CD8-positive, alpha-beta memory T cell (primary cell): ENCODE data around the gene BACH2. TPM values are rescaled to one million over a fixed set of nuclear protein-coding genes. Genes with fewer than 3 reads are reported as not detected.

Experiments used
- CTCF ChIA-PET: fragments of 350-600 bp; sonication (Branson Sonifier 250); formaldehyde crosslinking; loops from one replicate; lab custom pipeline; 2021; ENCODE audit warnings: antibody characterized with exemption; lab: Charles Lee
- POLR2A ChIA-PET: fragments of 350-600 bp; sonication (Branson Sonifier 250); formaldehyde crosslinking; loops from one replicate; lab custom pipeline; 2021; ENCODE audit warnings: antibody characterized with exemption; lab: Charles Lee
- DNase-seq, 5 donors: peaks; one replicate each; pipeline versions ENCODE4 v3.0.0 to v3.0.0-alpha.2; 2020 to 2022; ENCODE audit warnings: mixed read lengths in 1 of 5
- H3K27ac ChIP-seq: one replicate; pipeline ENCODE4 v1.7.0; 2013; ENCODE audit warnings: low read depth, mild to moderate bottlenecking, low read length, moderate library complexity
- H3K27me3 ChIP-seq: 2 replicates; pipeline ENCODE4 v1.7.0; 2013; ENCODE audit warnings: low read length, mild to moderate bottlenecking; ENCODE audit not compliant: insufficient read depth, poor library complexity, severe bottlenecking
- H3K36me3 ChIP-seq: 2 replicates; pipeline ENCODE4 v1.7.0; 2013; ENCODE audit warnings: mild to moderate bottlenecking, low read length, moderate library complexity; ENCODE audit not compliant: insufficient read depth
- H3K4me1 ChIP-seq: 2 replicates; pipeline ENCODE4 v1.7.0; 2013; ENCODE audit warnings: mild to moderate bottlenecking, low read length, moderate library complexity; ENCODE audit not compliant: insufficient read depth
- H3K4me3 ChIP-seq: 2 replicates; pipeline ENCODE4 v1.7.0; 2013; ENCODE audit warnings: mild to moderate bottlenecking, low read length
- H3K9me3 ChIP-seq: 2 replicates; pipeline ENCODE4 v1.7.0; 2013; ENCODE audit warnings: mild to moderate bottlenecking, low read length
- H3K27ac Mint-ChIP-seq, 8 donors: one replicate each; pipeline ENCODE4 v1.8.0; 2020 to 2021; ENCODE audit warnings: mixed read lengths in 8 of 8, mild to moderate bottlenecking in 6 of 8, inconsistent platforms in 3 of 8, moderate library complexity in 3 of 8
- H3K27me3 Mint-ChIP-seq, 2 donors: one replicate each; pipeline ENCODE4 v1.8.0; 2020 to 2021; ENCODE audit warnings: mixed read lengths in 2 of 2, mild to moderate bottlenecking in 1 of 2, moderate library complexity in 1 of 2
- H3K36me3 Mint-ChIP-seq, 3 donors: one replicate each; pipeline ENCODE4 v1.8.0; 2020 to 2021; ENCODE audit warnings: mixed read lengths in 3 of 3, inconsistent platforms in 1 of 3, mild to moderate bottlenecking in 1 of 3
- H3K4me1 Mint-ChIP-seq, 3 donors: one replicate each; pipeline ENCODE4 v1.8.0; 2020 to 2021; ENCODE audit warnings: mixed read lengths in 3 of 3, inconsistent platforms in 1 of 3, mild to moderate bottlenecking in 1 of 3
- H3K4me3 Mint-ChIP-seq, 7 donors: one replicate each; pipeline ENCODE4 v1.8.0; 2020 to 2021; ENCODE audit warnings: mixed read lengths in 7 of 7, mild to moderate bottlenecking in 6 of 7, moderate library complexity in 4 of 7, inconsistent platforms in 2 of 7
- H3K9me3 Mint-ChIP-seq, 5 donors: one replicate each; pipeline ENCODE4 v1.8.0; 2020 to 2022; ENCODE audit warnings: mixed read lengths in 5 of 5, mild to moderate bottlenecking in 3 of 5, moderate library complexity in 2 of 5, inconsistent platforms in 1 of 5
- polyA plus RNA-seq: library from polyadenylated mRNA; unstranded; fragments of 300-500 nt; fragmentation: Illumina TruSeq; gene quantifications from one replicate; pipeline ENCODE4 v1.2.3, GENCODE V29; 2021
- total RNA-seq, 2 experiments: library from RNA; stranded (reverse); gene quantifications; one replicate each; pipeline ENCODE4 v1.2.3, GENCODE V29; 2021

BACH2 gene
- total and polyA plus RNA-seq, 3 experiments from 2014 or later: 7.4 to 41.8 (median 39.9) TPM

- H3K4me3 Mint-ChIP-seq: no peak overlapping the region
- H3K36me3 Mint-ChIP-seq: peaks cover 5 to 12% (median 6%) of the 10 kb centered on the region in 3 donors
- peaks cover 7 to 20% (median 9%) of the 10 kb centered on the region in 3 donors for H3K4me1 Mint-ChIP-seq
- POLR2A ChIA-PET: interaction anchor here (0.7 kb wide), 1 partner anchor 274 kb away, joined by 4 read pairs; no protein-coding TSS in a partner anchor
- H3K27me3 ChIP-seq: no peaks in the 10 kb centered on the region
- no peaks in the 10 kb centered on the region for H3K36me3 ChIP-seq
- H3K4me3 ChIP-seq: peak overlapping the region; percentile 28
- peaks cover 0 to 2% of the 10 kb centered on the region in 2 donors for H3K27me3 Mint-ChIP-seq
- DNase-seq: peak in 1 of 5 donors; percentile 73
- CTCF ChIA-PET: no interaction called here
- H3K27ac Mint-ChIP-seq: no peak overlapping the region
- H3K9me3 Mint-ChIP-seq: peaks cover 0 to 12% (median 10%) of the 10 kb centered on the region in 5 donors
- H3K4me1 ChIP-seq: peaks cover 81% of the 10 kb centered on the region
- no peaks in the 10 kb centered on the region for H3K9me3 ChIP-seq
- peak overlapping the region; percentile 38 for H3K27ac ChIP-seq
These were observed 77.8 kb downstream of the BACH2 start for GRCh38 chr6:90218959-90219208.

DNA sequence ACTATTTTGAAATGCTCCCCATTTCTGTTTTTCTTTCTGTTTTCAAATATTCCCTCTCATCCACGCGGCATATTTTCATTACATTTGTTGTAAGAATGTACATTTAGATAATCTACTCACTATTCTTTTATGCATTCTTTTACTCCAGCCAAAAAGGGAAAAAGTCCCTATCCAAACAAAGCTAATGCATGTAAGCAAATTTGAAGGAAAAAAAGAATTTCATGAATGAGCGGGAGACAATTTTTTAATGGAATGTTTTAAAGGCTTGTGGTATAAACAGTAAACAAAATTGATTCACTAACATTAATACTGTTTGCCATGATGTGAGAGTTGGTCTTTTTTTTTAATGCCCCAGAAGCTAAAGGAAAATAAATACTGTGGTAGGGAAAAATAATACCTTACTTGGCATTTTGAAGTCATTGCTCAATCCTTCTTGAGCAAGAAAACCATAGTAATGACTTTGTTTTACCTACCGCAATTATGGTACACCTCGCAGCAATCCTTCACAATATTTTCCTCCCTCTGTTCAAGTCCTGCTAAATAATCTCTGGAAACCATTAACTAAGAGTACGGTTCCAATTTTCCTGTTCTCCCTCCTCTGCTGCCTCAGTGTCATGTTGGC, 79.0 kb downstream of the BACH2 start:
- H3K36me3 Mint-ChIP-seq: peaks cover 0 to 2% (median 2%) of the 10 kb centered on the region in 3 donors
- ChIA-PET POLR2A (interaction anchor here (0.9 kb wide), 1 partner anchor 77 kb away, joined by 3 read pairs; no protein-coding TSS in a partner anchor), CTCF (interaction anchor here (1.2 to 1.3 kb wide), 2 partner anchors 56 to 78 kb away, joined by 4 read pairs; no protein-coding TSS in a partner anchor)
- H3K27ac Mint-ChIP-seq: peak overlapping the region in 1 of 8 donors; percentile 15
- DNase-seq: no peak
- peaks cover 0 to 2% of the 10 kb centered on the region in 2 donors for H3K27me3 Mint-ChIP-seq
- H3K9me3 Mint-ChIP-seq: peaks cover 0 to 5% (median 2%) of the 10 kb centered on the region in 5 donors
- Histone ChIP-seq H3K27me3 (no peaks in the 10 kb centered on the region), H3K4me1 (peaks cover 88% of the 10 kb centered on the region), H3K9me3 (no peaks in the 10 kb centered on the region), H3K27ac (peak overlapping the region; percentile 38), H3K36me3 (no peaks in the 10 kb centered on the region), H3K4me3 (no peak overlapping the region)
- H3K4me1 Mint-ChIP-seq: peaks cover 13 to 23% (median 14%) of the 10 kb centered on the region in 3 donors
- no peak overlapping the region for H3K4me3 Mint-ChIP-seq

DNA sequence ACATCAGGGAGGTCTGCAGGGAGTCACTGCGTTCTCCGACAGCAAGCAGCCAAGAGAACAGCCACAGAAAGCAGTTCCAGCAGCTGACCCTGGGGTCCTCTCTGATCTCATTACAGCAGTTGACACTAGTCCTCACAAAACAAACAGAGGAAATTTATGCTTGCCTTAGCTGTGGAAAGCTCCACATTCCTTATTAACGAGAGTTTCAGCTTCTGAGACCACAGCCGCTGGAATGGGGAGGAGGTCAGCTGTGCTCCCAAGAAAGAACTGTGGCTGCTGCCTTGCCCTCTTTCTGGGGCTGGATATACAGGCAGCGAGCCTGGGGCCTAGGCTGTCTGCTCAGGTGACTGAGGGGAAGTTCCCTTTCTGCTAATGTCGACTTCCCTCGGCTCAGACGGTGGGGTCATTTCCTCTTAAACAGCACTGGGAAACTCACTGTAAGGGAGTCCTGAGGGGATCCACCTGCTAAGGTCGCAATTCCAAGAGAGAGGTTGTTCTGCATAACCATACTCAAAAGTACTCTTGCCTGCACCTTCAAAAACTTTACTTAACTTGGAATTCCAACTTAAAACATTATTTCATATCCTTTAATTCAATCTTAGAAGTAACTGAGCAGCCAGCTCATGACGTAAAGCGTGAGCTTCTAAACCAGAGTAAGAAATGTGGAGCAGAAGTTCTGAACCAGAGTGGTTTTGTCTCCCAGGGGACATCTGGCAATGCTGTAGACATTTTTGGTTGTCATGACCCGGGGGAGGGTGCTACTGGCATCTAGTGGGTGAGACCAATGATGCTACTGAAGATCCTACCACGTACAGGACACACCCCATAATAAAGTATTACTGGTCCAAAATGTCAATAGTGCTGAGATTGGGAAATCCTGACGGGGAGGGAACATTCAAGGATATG, 80.3 kb downstream of the BACH2 start:
- Histone ChIP-seq H3K36me3 (no peaks in the 10 kb centered on the region), H3K4me1 (peaks cover 94% of the 10 kb centered on the region), H3K27ac (no peak overlapping the region), H3K9me3 (no peaks in the 10 kb centered on the region), H3K27me3 (no peaks in the 10 kb centered on the region), H3K4me3 (no peak overlapping the region)
- H3K27me3 Mint-ChIP-seq: peaks cover 0 to 2% of the 10 kb centered on the region in 2 donors
- ChIA-PET POLR2A (interaction anchor here (0.9 kb wide), 1 partner anchor 78 kb away, joined by 3 read pairs; no protein-coding TSS in a partner anchor), CTCF (interaction anchor here (1.7 kb wide), 1 partner anchor 79 kb away, joined by 6 read pairs; no protein-coding TSS in a partner anchor)
- no peaks in the 10 kb centered on the region for H3K9me3 Mint-ChIP-seq
- peak overlapping the region in 1 of 7 donors; percentile 2 for H3K4me3 Mint-ChIP-seq
- DNase-seq: peak in 3 of 5 donors; percentile 26 to 70 (median 49)
- H3K4me1 Mint-ChIP-seq: peaks cover 14 to 23% (median 16%) of the 10 kb centered on the region in 3 donors
- H3K36me3 Mint-ChIP-seq: no peaks in the 10 kb centered on the region
- peak overlapping the region in 7 of 8 donors; percentile 64 to 83 (median 70) for H3K27ac Mint-ChIP-seq

GRCh38 chr6:90214966-90215365, 81.7 kb downstream of the BACH2 start:
- peak overlapping the region in 4 of 8 donors; percentile 36 to 70 (median 52) for H3K27ac Mint-ChIP-seq

DNA sequence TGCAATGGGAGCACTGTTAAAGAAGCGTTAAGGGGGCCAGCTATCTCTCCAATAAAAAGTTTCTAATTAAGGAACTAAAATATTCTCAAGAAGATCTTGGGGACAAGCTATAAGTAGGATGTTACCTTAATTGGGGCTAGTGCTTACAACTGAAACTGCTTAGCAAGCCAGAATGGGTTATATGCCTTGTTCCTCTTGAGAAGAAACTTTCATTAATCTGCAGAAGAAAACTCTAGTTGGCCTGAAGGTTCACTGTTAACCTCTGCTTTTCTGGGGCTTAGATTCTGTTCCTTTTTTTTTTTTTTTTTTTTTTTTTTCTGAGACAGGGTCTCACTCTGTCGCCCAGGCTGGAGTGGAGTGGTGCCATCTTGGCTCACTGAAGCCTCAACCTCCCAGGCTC, 82.2 kb downstream of the BACH2 start:
- Mint-ChIP-seq H3K4me1 (peaks cover 17 to 29% (median 18%) of the 10 kb centered on the region in 3 donors), H3K9me3 (no peaks in the 10 kb centered on the region), H3K36me3 (no peaks in the 10 kb centered on the region), H3K27me3 (peaks cover 0 to 2% of the 10 kb centered on the region in 2 donors), H3K4me3 (no peak overlapping the region), H3K27ac (peak overlapping the region in 1 of 8 donors; percentile 46)
- Histone ChIP-seq H3K4me1 (peaks cover 92% of the 10 kb centered on the region), H3K36me3 (no peaks in the 10 kb centered on the region), H3K27me3 (no peaks in the 10 kb centered on the region), H3K9me3 (no peaks in the 10 kb centered on the region), H3K27ac (no peak overlapping the region), H3K4me3 (no peak overlapping the region)
- CTCF ChIA-PET: interaction anchor here (1.2 kb wide), 1 partner anchor 262 kb away, joined by 3 read pairs; no protein-coding TSS in a partner anchor
- POLR2A ChIA-PET: interaction anchor here (1.1 kb wide), 1 partner anchor 49 kb away, joined by 21 read pairs; no protein-coding TSS in a partner anchor
- DNase-seq: no peak

More at GRCh38 chr6:90214966-90215365, 81.7 kb downstream of the BACH2 start:
- POLR2A ChIA-PET: interaction anchor here (1.1 kb wide), 1 partner anchor 48 kb away, joined by 21 read pairs; no protein-coding TSS in a partner anchor
- peaks cover 92% of the 10 kb centered on the region for H3K4me1 ChIP-seq
- Mint-ChIP-seq H3K9me3 (no peaks in the 10 kb centered on the region), H3K27me3 (peaks cover 0 to 2% of the 10 kb centered on the region in 2 donors), H3K4me3 (peak overlapping the region in 1 of 7 donors; percentile 24), H3K4me1 (peaks cover 14 to 25% (median 15%) of the 10 kb centered on the region in 3 donors), H3K36me3 (no peaks in the 10 kb centered on the region)
- no peak overlapping the region for H3K27ac ChIP-seq
- CTCF ChIA-PET: interaction anchor here (0.8 to 1.7 kb wide), 2 partner anchors 81 to 259 kb away, joined by 3 to 6 read pairs; no protein-coding TSS in a partner anchor
- H3K27me3 ChIP-seq: no peaks in the 10 kb centered on the region
- no peak overlapping the region for H3K4me3 ChIP-seq
- H3K36me3 ChIP-seq: no peaks in the 10 kb centered on the region
- no peak for DNase-seq
- H3K9me3 ChIP-seq: no peaks in the 10 kb centered on the region

GRCh38 chr6:90212274-90212673, 84.4 kb downstream of the BACH2 start:
- Histone ChIP-seq H3K9me3 (no peaks in the 10 kb centered on the region), H3K36me3 (no peaks in the 10 kb centered on the region), H3K27ac (no peak overlapping the region), H3K27me3 (no peaks in the 10 kb centered on the region), H3K4me1 (peaks cover 76% of the 10 kb centered on the region), H3K4me3 (no peak overlapping the region)
- H3K36me3 Mint-ChIP-seq: no peaks in the 10 kb centered on the region
- H3K27ac Mint-ChIP-seq: peak overlapping the region in 4 of 8 donors; percentile 3 to 85 (median 58)
- no peaks in the 10 kb centered on the region for H3K9me3 Mint-ChIP-seq
- DNase-seq: no peak
- POLR2A ChIA-PET: no interaction called here
- peaks cover 0 to 2% of the 10 kb centered on the region in 2 donors for H3K27me3 Mint-ChIP-seq
- no peak overlapping the region for H3K4me3 Mint-ChIP-seq
- H3K4me1 Mint-ChIP-seq: peaks cover 20 to 30% (median 21%) of the 10 kb centered on the region in 3 donors
- CTCF ChIA-PET: interaction anchor here (0.8 to 1.4 kb wide), 5 partner anchors 8 to 267 kb away, joined by 3 to 5 read pairs (median 3); no protein-coding TSS in a partner anchor

- CTCF ChIA-PET: interaction anchor here (1.1 kb wide), 2 partner anchors 264 to 269 kb away, joined by 3 read pairs; no protein-coding TSS in a partner anchor
- Histone ChIP-seq H3K27me3 (no peaks in the 10 kb centered on the region), H3K27ac (no peak overlapping the region), H3K36me3 (no peaks in the 10 kb centered on the region), H3K4me3 (no peak overlapping the region), H3K4me1 (peaks cover 48% of the 10 kb centered on the region), H3K9me3 (no peaks in the 10 kb centered on the region)
- H3K27ac Mint-ChIP-seq: peak overlapping the region in 1 of 8 donors; percentile 43
- H3K4me1 Mint-ChIP-seq: peaks cover 15 to 21% (median 20%) of the 10 kb centered on the region in 3 donors
- DNase-seq: peak in 1 of 5 donors; percentile 47
- POLR2A ChIA-PET: no interaction called here
- no peaks in the 10 kb centered on the region for H3K27me3 Mint-ChIP-seq
- no peaks in the 10 kb centered on the region for H3K9me3 Mint-ChIP-seq
- peaks cover 0 to 16% (median 9%) of the 10 kb centered on the region in 3 donors for H3K36me3 Mint-ChIP-seq
- no peak overlapping the region for H3K4me3 Mint-ChIP-seq
These were observed 87.1 kb downstream of the BACH2 start for GRCh38 chr6:90209527-90209926.
